ENCODE data around the gene GABRA1.

GRCh38 chr5:161921781-161922180 lies 73.9 kb downstream of the GABRA1 start:
- TF ChIP-seq CTCF (IDR thresholded peaks at IDR 0.05) (no peak), POLR2A (IDR thresholded peaks at IDR 0.05; ENCODE audit: low read length) (no peak), RFX5 (IDR thresholded peaks at IDR 0.05) (no peak), RNF2 (IDR thresholded peaks at IDR 0.05; ENCODE audit: borderline replicate concordance, low read depth) (no peak), USF2 (IDR thresholded peaks at IDR 0.05) (no peak), CHD2 (IDR thresholded peaks at IDR 0.05; ENCODE audit: low read length, partially characterized antibody) (no peak), RAD21 (conservative IDR thresholded peaks at IDR 0.05 in 1 of 2, IDR thresholded peaks at IDR 0.05 in 1 of 2) (no peak), MAX (IDR thresholded peaks at IDR 0.05) (no peak), REST (IDR thresholded peaks at IDR 0.05) (no peak), RCOR1 (IDR thresholded peaks at IDR 0.05; ENCODE audit: low read depth, low read length) (no peak), POLR2AphosphoS2 (conservative IDR thresholded peaks at IDR 0.05; ENCODE audit: low read length) (no peak)

Measured in A549 (cell line).